ENCODE data around the gene COLEC12.
"Not testable (repeated sequence)": the region's sequence is repeated elsewhere in the genome, so short reads cannot be mapped to it uniquely, and the experiment has no call there.

The COLEC12 gene

GRCh38 chr18:406677-407076, 93.8 kb downstream of the COLEC12 start:
- DNase-seq: no peak

- not testable (repeated sequence) for DNase-seq
Observed at GRCh38 chr18:405006-405405, 95.5 kb downstream of the COLEC12 start.

GRCh38 chr18:404061-404636, 96.4 kb downstream of the COLEC12 start:
- no peak for DNase-seq

GRCh38 chr18:402129-402528, 98.4 kb downstream of the COLEC12 start:
- no peak for DNase-seq

GRCh38 chr18:400456-400855, 100.0 kb downstream of the COLEC12 start:
- no peak for DNase-seq

- DNase-seq: no peak
Observed at GRCh38 chr18:399631-400135, 100.8 kb downstream of the COLEC12 start.

- no peak for DNase-seq
Observed at GRCh38 chr18:398935-399630, 101.4 kb downstream of the COLEC12 start.

- no peak for DNase-seq
Observed at GRCh38 chr18:396556-396955, 103.9 kb downstream of the COLEC12 start.

- no peak for DNase-seq
Observed at GRCh38 chr18:396251-396555, 104.3 kb downstream of the COLEC12 start.

- no peak for DNase-seq
Observed at GRCh38 chr18:395456-396250, 104.8 kb downstream of the COLEC12 start.

- no peak for DNase-seq
Observed at GRCh38 chr18:394987-395362, 105.5 kb downstream of the COLEC12 start.

GRCh38 chr18:394262-394986, 106.1 kb downstream of the COLEC12 start:
- no peak for DNase-seq

- DNase-seq: no peak
Observed at GRCh38 chr18:393574-393957, 106.9 kb downstream of the COLEC12 start.

GRCh38 chr18:392928-393573, 107.5 kb downstream of the COLEC12 start:
- no peak for DNase-seq

GRCh38 chr18:390741-391478, 109.6 kb downstream of the COLEC12 start:
- DNase-seq: no peak

GRCh38 chr18:389658-390357, 110.7 kb downstream of the COLEC12 start:
- DNase-seq: no peak

GRCh38 chr18:388200-388599, 112.3 kb downstream of the COLEC12 start:
- DNase-seq: no peak

- DNase-seq: no peak
Observed at GRCh38 chr18:386994-387393, 113.5 kb downstream of the COLEC12 start.

- DNase-seq: no peak
Observed at GRCh38 chr18:384897-385296, 115.6 kb downstream of the COLEC12 start.

- no peak for DNase-seq
Observed at GRCh38 chr18:383135-383534, 117.4 kb downstream of the COLEC12 start.

- no peak for DNase-seq
Observed at GRCh38 chr18:382423-382984, 118.0 kb downstream of the COLEC12 start.
